ENCODE results near the gene PCNX2. TPM values are rescaled to one million over a fixed set of nuclear protein-coding genes. Genes with fewer than 3 reads are reported as not detected.
A peak's percentile ranks its signal among the peaks of the same experiment; 100 is the strongest.

The PCNX2 gene
- total and polyA plus RNA-seq, 2 experiments from 2014 or later, result 42.9 to 88.3 TPM

GRCh38 chr1:233268389-233269022 lies 27.0 kb downstream of the PCNX2 start:
- Mint-ChIP-seq H3K27me3 (ENCODE audit: insufficient read depth, low read depth, poor library complexity) (peaks cover 7% of the 10 kb centered on the region), H3K9me3 (no peaks in the 10 kb centered on the region), H3K4me1 (peaks cover 19% of the 10 kb centered on the region), H3K36me3 (ENCODE audit: low read depth) (peaks cover 66% of the 10 kb centered on the region), H3K27ac (no peak overlapping the region), H3K4me3 (no peak overlapping the region)
- Histone ChIP-seq H3K27ac (ENCODE audit: low read depth) (peak overlapping the region; percentile 77; the same call in 1 of the 2 replicates), H4K20me1 (replicated peaks; ENCODE audit: insufficient read depth) (peaks cover 55% of the 10 kb centered on the region), H3K4me3 (no peak overlapping the region), H2AFZ (no peak overlapping the region), H3K36me3 (ENCODE audit: insufficient read depth) (peaks cover 7% of the 10 kb centered on the region; the same call in 1 of the 2 replicates), H3K4me2 (no peak overlapping the region), H3K4me1 (ENCODE audit: insufficient read depth) (peaks cover 5% of the 10 kb centered on the region; the same call in 1 of the 2 replicates), H3K79me2 (replicated peaks; ENCODE audit: insufficient read depth) (peaks cover 99% of the 10 kb centered on the region), H3F3A (replicated peaks; ENCODE audit: low read depth) (no peaks in the 10 kb centered on the region), H3K27me3 (ENCODE audit: insufficient read depth) (no peaks in the 10 kb centered on the region), H3K9me2 (ENCODE audit: insufficient read depth) (no peaks in the 10 kb centered on the region)
- DNase-seq (ENCODE audit: low spot score) (no peak), ATAC-seq (no peak)
- TF ChIP-seq REST (IDR thresholded peaks at IDR 0.05; ENCODE audit: unreplicated experiment) (no peak), JUNB (IDR thresholded peaks at IDR 0.05; ENCODE audit: unreplicated experiment) (no peak), CREB1 (CRISPR knock-in tag; IDR thresholded peaks at IDR 0.05; ENCODE audit: low read depth) (no peak), CTCF (conservative IDR thresholded peaks at IDR 0.05; ENCODE audit: low read depth in 2 of 2) (no peak), ETS1 (IDR thresholded peaks at IDR 0.05) (no peak), NANOG (IDR thresholded peaks at IDR 0.05; ENCODE audit: borderline replicate concordance) (no peak), EZH2phosphoT487 (IDR thresholded peaks at IDR 0.05; ENCODE audit: unreplicated experiment) (no peak), STAT1 (IDR thresholded peaks at IDR 0.05; ENCODE audit: unreplicated experiment) (no peak)

GRCh38 chr1:233261695-233262094 lies 33.8 kb downstream of the PCNX2 start:
- Histone ChIP-seq H3K4me1 (ENCODE audit: insufficient read depth) (no peaks in the 10 kb centered on the region; the same call in 1 of the 2 replicates), H3K4me3 (no peak overlapping the region), H4K20me1 (replicated peaks; ENCODE audit: insufficient read depth) (peaks cover 46% of the 10 kb centered on the region), H3K27ac (ENCODE audit: low read depth) (peak overlapping the region; percentile 15; the same call in 1 of the 2 replicates), H3K27me3 (ENCODE audit: insufficient read depth) (no peaks in the 10 kb centered on the region), H3K4me2 (no peak overlapping the region), H3K9me2 (ENCODE audit: insufficient read depth) (no peaks in the 10 kb centered on the region), H3K36me3 (ENCODE audit: insufficient read depth) (peaks cover 25% of the 10 kb centered on the region), H3K79me2 (replicated peaks; ENCODE audit: insufficient read depth) (peaks cover 88% of the 10 kb centered on the region), H3F3A (replicated peaks; ENCODE audit: low read depth) (no peaks in the 10 kb centered on the region), H2AFZ (no peak overlapping the region)
- Mint-ChIP-seq H3K9me3 (no peaks in the 10 kb centered on the region), H3K4me1 (peaks cover 16% of the 10 kb centered on the region; the same call in 2 of the 3 replicates), H3K36me3 (ENCODE audit: low read depth) (peaks cover 64% of the 10 kb centered on the region), H3K27ac (peak overlapping the region; percentile 57; the same call in 1 of the 2 replicates), H3K4me3 (no peak overlapping the region), H3K27me3 (ENCODE audit: insufficient read depth, low read depth, poor library complexity) (peaks cover 5% of the 10 kb centered on the region)
- ATAC-seq, result no peak
- no peak for DNase-seq (ENCODE audit: low spot score)
- no peak for TF ChIP-seq EZH2phosphoT487 (IDR thresholded peaks at IDR 0.05; ENCODE audit: unreplicated experiment)
- no peak for TF ChIP-seq POLR2AphosphoS5 (IDR thresholded peaks at IDR 0.05; ENCODE audit: low read depth)
- no peak for TF ChIP-seq JUNB (IDR thresholded peaks at IDR 0.05; ENCODE audit: unreplicated experiment)
- TF ChIP-seq ZNF331 (CRISPR knock-in tag; IDR thresholded peaks at IDR 0.05; ENCODE audit: low read depth), result no peak
- TF ChIP-seq CTCF (conservative IDR thresholded peaks at IDR 0.05; ENCODE audit: low read depth in 2 of 2), result no peak
- TF ChIP-seq STAT1 (IDR thresholded peaks at IDR 0.05; ENCODE audit: unreplicated experiment), result no peak
